Testis (tissue), 3 donors: ENCODE results near the gene GMPR. TPM values are rescaled to one million over a fixed set of nuclear protein-coding genes. Genes with fewer than 3 reads are reported as not detected.

Experiments used
- DNase-seq: peaks from one replicate; pipeline ENCODE4 v3.0.0-alpha.2; 2019
- H3K27ac ChIP-seq, 2 donors: fragments of 200-600 bp; sonication (generic); one replicate each; pipeline ENCODE4 v1.5.1; 2019
- H3K27me3 ChIP-seq: fragments of 200-600 bp; sonication (generic); one replicate; pipeline ENCODE4 v1.5.1; 2019
- H3K36me3 ChIP-seq: fragments of 200-600 bp; sonication (generic); one replicate; pipeline ENCODE4 v1.5.1; 2017; ENCODE audit warnings: low read depth; ENCODE audit errors: missing control alignments
- H3K4me1 ChIP-seq: fragments of 200-600 bp; sonication (generic); one replicate; pipeline ENCODE4 v1.5.1; 2019
- H3K4me3 ChIP-seq, 2 donors: fragments of 200-600 bp; sonication (generic); one replicate each; pipeline ENCODE4 v1.5.1; 2017 to 2019
- H3K9me3 ChIP-seq: fragments of 200-600 bp; sonication (generic); one replicate; pipeline ENCODE4 v1.5.1; 2017
- POLR2A ChIP-seq: fragments of 450-650 bp; IDR thresholded peaks from one replicate; pipeline ENCODE4 v1.6.1; 2017; ENCODE audit warnings: antibody characterized with exemption, mild to moderate bottlenecking, moderate library complexity
- WGBS, 2 donors: methylation state at CpG; one replicate each; pipeline ENCODE4 v1.1.5; 2018; 5-methylcytosine and 5-hydroxymethylcytosine counted together
- intact Hi-C: fragments of 100-400 bp; cut with DNase I; formaldehyde crosslinking; loops from one replicate; pipeline ENCODE4 v1.15.1; 2023; ENCODE audit warnings: low total_unique reads
- polyA plus RNA-seq: library from polyadenylated mRNA; stranded (reverse); fragments of 350-450 nt; fragmentation: Illumina TruSeq; extraction: RNeasy Lipid Tissue Mini Kit (QIAGEN cat#74804); gene quantifications from one replicate; pipeline ENCODE4 v1.2.3, GENCODE V29; 2014; ENCODE audit warnings: low read depth, low replicate concordance; ENCODE audit not compliant: insufficient read depth
- total RNA-seq, 2 donors: library from RNA; depleted of rRNA; stranded (reverse); fragments of >200 nt; gene quantifications; one replicate each; pipeline ENCODE4 v1.2.3, GENCODE V29; 2016
- TF ChIP-seq, protein P1 (sequence below), 3 experiments: fragments of 450-650 bp in 2 of 3; fragments of 200-600 bp in 1 of 3; sonication (generic) in 1 of 3; IDR thresholded peaks; one replicate each; pipeline ENCODE4 v1.5.1; 2016 to 2019; ENCODE audit warnings: antibody characterized with exemption in 3 of 3, mild to moderate bottlenecking in 2 of 3, moderate library complexity in 1 of 3

GMPR gene
- total and polyA plus RNA-seq, 3 donors from 2014 or later, result 121 to 215 (median 164) TPM

DNA sequence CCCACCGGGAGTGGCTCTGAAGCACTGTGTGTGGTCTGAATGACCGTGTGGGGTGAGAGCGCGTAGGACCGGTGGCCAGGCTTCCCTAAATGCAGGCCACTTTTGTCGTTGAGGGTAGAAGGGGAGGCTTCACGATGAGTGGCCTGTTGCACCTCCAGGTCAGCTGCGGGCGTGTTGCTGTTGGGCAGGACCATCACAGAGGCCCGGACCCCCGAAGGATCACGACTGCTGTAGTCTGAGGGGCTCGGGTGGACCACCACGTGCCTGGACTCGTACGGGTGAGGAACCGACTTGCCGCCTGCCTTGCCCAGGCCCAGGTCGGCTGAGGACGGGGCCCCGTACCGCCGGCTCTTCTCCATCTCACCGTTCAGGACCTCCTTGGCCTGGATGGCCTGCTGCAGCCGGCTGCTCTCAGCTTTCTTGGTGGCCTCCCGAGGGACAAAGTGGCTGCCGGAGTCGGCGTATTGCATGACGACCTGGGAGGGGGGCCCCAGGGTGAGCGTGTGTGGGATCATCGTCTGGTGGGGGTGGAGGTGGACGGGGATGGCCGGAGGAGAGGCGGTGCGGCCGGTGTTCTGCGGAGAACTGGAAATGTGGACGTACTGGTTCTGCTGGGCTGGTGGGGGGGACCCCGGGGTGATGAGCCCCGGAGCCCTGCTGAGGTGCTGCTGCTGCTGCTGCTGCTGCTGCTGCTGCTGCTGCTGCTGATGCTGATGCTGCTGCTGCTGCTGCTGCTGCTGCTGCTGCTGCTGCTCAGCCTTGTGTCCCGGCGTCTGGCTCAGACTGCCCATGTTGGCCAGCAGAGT lies 88.8 kb downstream of the GMPR start:
- no peak for DNase-seq
- H3K36me3 ChIP-seq, result no peaks in the 10 kb centered on the region
- H3K4me3 ChIP-seq, result no peak overlapping the region
- H3K9me3 ChIP-seq, result no peaks in the 10 kb centered on the region
- intact Hi-C loops, result no loop called here
- peaks cover 56% of the 10 kb centered on the region for H3K4me1 ChIP-seq
- WGBS, 2 donors, result 93 to 98% methylated on average over 15 to 39 of the region's 43 CpGs
- no peak overlapping the region for H3K27ac ChIP-seq
- H3K27me3 ChIP-seq, result no peaks in the 10 kb centered on the region
- TF ChIP-seq, protein P1, sequence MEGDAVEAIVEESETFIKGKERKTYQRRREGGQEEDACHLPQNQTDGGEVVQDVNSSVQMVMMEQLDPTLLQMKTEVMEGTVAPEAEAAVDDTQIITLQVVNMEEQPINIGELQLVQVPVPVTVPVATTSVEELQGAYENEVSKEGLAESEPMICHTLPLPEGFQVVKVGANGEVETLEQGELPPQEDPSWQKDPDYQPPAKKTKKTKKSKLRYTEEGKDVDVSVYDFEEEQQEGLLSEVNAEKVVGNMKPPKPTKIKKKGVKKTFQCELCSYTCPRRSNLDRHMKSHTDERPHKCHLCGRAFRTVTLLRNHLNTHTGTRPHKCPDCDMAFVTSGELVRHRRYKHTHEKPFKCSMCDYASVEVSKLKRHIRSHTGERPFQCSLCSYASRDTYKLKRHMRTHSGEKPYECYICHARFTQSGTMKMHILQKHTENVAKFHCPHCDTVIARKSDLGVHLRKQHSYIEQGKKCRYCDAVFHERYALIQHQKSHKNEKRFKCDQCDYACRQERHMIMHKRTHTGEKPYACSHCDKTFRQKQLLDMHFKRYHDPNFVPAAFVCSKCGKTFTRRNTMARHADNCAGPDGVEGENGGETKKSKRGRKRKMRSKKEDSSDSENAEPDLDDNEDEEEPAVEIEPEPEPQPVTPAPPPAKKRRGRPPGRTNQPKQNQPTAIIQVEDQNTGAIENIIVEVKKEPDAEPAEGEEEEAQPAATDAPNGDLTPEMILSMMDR (IDR thresholded peaks at IDR 0.05), result no peak
- no peak for TF ChIP-seq POLR2A

DNA sequence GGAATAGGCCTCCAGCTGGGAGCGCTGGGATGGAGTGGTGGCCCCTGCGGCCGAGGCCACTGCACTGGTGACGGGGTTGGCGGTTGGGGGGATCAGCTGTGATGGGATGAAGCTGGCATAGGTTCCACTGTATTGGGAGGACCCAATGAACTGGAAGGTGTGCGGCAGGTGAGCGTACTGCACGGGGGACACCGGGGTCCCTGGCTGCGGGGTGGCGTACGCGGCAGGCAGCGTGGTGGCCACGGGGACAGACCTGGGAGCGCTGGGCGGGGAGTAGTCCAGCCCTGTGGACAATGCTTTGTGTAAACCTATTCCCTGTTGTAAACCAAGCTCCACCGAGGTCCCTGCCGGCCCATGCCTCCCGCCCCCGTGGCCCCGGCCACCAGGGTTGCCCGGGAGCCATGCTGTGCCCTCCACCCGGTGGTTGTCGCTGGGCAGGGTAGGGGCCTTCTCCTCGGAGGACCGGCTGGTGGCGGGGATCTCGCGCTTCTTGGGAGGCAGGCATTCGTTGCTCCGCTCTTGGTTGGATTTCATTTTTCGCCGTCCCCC lies 89.5 kb downstream of the GMPR start:
- no peaks in the 10 kb centered on the region for H3K27me3 ChIP-seq
- no peak for DNase-seq
- no peak overlapping the region for H3K4me3 ChIP-seq
- peaks cover 53% of the 10 kb centered on the region for H3K4me1 ChIP-seq
- WGBS, 2 donors, result 97 to 98% methylated on average over 9 to 34 of the region's 34 CpGs
- TF ChIP-seq, protein P1 (IDR thresholded peaks at IDR 0.05), result no peak
- intact Hi-C loops, result no loop called here
- no peaks in the 10 kb centered on the region for H3K36me3 ChIP-seq
- H3K9me3 ChIP-seq, result no peaks in the 10 kb centered on the region
- no peak overlapping the region for H3K27ac ChIP-seq

DNA sequence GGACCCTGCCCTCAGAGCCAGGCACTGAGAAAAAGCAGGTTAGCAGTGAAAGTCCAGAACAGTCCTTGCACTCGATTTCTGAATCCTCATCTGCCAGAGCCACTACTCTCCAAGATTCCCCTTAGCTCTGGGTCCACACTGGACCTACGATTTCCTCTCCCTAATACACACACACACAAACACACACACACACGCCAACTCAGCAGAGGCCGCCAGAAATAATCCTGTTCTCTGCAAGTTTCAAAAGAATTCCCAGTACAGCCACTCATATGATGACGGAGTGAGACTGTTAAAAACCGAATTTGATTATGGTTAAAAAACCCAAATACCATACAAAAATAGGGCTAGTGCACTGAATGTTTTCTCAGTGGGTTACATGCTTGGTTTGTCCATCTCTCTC lies 90.8 kb downstream of the GMPR start:
- 48 to 64% methylated on average over 6 of the region's 6 CpGs for WGBS, 2 donors
- H3K4me1 ChIP-seq, result peaks cover 43% of the 10 kb centered on the region
- no peaks in the 10 kb centered on the region for H3K36me3 ChIP-seq
- no peaks in the 10 kb centered on the region for H3K27me3 ChIP-seq
- intact Hi-C loops, result no loop called here
- H3K9me3 ChIP-seq, result no peaks in the 10 kb centered on the region
- TF ChIP-seq POLR2A, result no peak
- H3K4me3 ChIP-seq, result no peak overlapping the region
- no peak overlapping the region for H3K27ac ChIP-seq
- DNase-seq, result no peak

DNA sequence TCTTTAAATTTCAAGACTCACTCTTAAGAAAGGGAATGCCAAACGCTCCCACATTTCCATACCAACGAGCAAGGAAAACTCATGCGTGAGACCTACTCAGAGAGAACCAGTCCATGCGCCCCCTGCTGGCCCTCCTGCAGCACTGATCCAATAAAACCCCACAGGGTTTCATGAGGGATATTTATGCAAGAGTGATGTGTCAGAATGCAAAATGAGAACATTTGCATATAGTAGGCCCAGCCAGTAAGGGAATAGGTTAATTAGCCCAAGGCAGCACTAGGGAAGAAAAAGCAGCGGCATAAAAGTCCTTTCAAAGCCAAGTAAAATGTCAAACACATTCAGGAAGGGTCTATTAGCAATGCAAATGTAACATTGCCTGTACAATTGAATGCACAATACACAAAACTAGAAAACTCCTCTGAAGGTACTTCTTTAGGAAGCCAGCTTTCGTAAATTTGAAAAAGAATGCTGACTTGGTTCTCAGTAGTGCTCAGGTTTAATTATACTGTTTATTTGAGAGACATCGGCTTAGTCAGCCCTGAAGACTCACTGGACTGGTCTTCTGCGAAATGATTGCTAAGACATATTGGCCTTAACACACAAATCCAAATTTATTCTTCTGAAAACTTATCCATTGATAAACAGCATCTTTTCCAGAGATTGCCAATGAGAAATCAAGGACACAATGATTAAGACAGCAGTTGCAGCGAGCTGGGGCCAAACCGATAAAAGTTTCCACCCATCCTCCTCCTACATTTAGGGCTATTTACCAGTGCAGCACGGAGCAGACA lies 93.2 kb downstream of the GMPR start:
- H3K4me1 ChIP-seq, result peaks cover 25% of the 10 kb centered on the region
- WGBS, 2 donors, result 22 to 33% methylated on average over 11 of the region's 11 CpGs
- H3K27ac ChIP-seq, result no peak overlapping the region
- H3K27me3 ChIP-seq, result no peaks in the 10 kb centered on the region
- DNase-seq, result peak; percentile 83
- no peak for TF ChIP-seq POLR2A
- TF ChIP-seq, protein P1 (IDR thresholded peaks at IDR 0.05), result peak; percentile 92 to 96 (median 95)
- H3K4me3 ChIP-seq, result no peak overlapping the region
- intact Hi-C loops, result loop anchor here (10.0 kb wide), 1 partner anchor 73 kb away; no protein-coding TSS in a partner anchor
- no peaks in the 10 kb centered on the region for H3K9me3 ChIP-seq
- H3K36me3 ChIP-seq, result no peaks in the 10 kb centered on the region

DNA sequence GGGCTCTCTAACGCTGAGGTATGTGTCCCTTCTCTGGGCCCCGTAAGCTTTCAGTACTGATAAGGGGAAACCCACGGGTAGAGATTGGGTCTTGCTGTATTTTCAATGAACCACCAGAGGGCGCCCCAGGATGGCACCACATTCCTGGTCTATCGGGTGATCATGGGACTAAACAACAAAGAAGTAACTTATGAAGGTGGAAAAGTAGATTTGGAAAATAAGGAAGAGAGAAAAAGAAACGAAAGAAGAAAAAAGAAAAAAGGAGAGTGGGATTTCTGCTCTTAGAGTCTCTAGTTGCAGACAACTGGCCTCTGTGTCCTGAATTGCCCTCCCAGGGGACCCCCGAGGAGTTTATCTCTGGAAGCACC lies 93.8 kb downstream of the GMPR start:
- no peak overlapping the region for H3K4me3 ChIP-seq
- H3K36me3 ChIP-seq, result no peaks in the 10 kb centered on the region
- TF ChIP-seq POLR2A, result no peak
- TF ChIP-seq, protein P1 (IDR thresholded peaks at IDR 0.05), result peak; percentile 93 to 96 (median 95)
- intact Hi-C loops, result loop anchor here (10.0 kb wide), 1 partner anchor 73 kb away; no protein-coding TSS in a partner anchor
- H3K27me3 ChIP-seq, result no peaks in the 10 kb centered on the region
- 8 to 11% methylated on average over 7 of the region's 7 CpGs for WGBS, 2 donors
- peak overlapping the region in 1 of 2 donors; percentile 21 for H3K27ac ChIP-seq
- peak; percentile 88 for DNase-seq
- no peaks in the 10 kb centered on the region for H3K9me3 ChIP-seq
- H3K4me1 ChIP-seq, result peaks cover 30% of the 10 kb centered on the region
